Activated CD8-positive, alpha-beta memory T cell treated with anti-CD3 and anti-CD28 coated beads, Interleukin-2, amount 50 U/mL, for 24 hours (primary cell): ENCODE data around the gene KRT33A.
"Not testable (repeated sequence)": the region's sequence is repeated elsewhere in the genome, so short reads cannot be mapped to it uniquely, and the experiment has no call there.

Source experiments
- DNase-seq: peaks from one replicate; pipeline ENCODE4 v3.0.0-alpha.2; 2020; ENCODE audit errors: extremely low read depth

Gene KRT33A

GRCh38 chr17:41363881-41364280 lies 13.3 kb upstream of the KRT33A start:
- no peak for DNase-seq

- no peak for DNase-seq
Measured at GRCh38 chr17:41360296-41360995, 9.8 kb upstream of the KRT33A start.

- DNase-seq, result no peak
Measured at GRCh38 chr17:41354536-41354935, 3.9 kb upstream of the KRT33A start.

GRCh38 chr17:41352597-41353366 lies 2.2 kb upstream of the KRT33A start:
- DNase-seq, result no peak

- no peak for DNase-seq
Measured at GRCh38 chr17:41351177-41351576, 549 bp upstream of the KRT33A start.

GRCh38 chr17:41347869-41348760 lies 2.5 kb downstream of the KRT33A start:
- no peak for DNase-seq

GRCh38 chr17:41346421-41346820 lies 4.2 kb downstream of the KRT33A start:
- DNase-seq, result not testable (repeated sequence)

GRCh38 chr17:41345992-41346391 lies 4.6 kb downstream of the KRT33A start:
- no peak for DNase-seq

- DNase-seq, result no peak
Measured at GRCh38 chr17:41343029-41343428, 7.6 kb downstream of the KRT33A start.

GRCh38 chr17:41340934-41341861 lies 9.4 kb downstream of the KRT33A start:
- DNase-seq, result no peak

GRCh38 chr17:41340494-41340893 lies 10.1 kb downstream of the KRT33A start:
- no peak for DNase-seq

GRCh38 chr17:41339571-41340172 lies 11.0 kb downstream of the KRT33A start:
- no peak for DNase-seq

- DNase-seq, result no peak
Measured at GRCh38 chr17:41338961-41339485, 11.6 kb downstream of the KRT33A start.

GRCh38 chr17:41335747-41336146 lies 14.9 kb downstream of the KRT33A start:
- DNase-seq, result no peak

GRCh38 chr17:41334385-41335305 lies 16.0 kb downstream of the KRT33A start:
- DNase-seq, result no peak

- no peak for DNase-seq
Measured at GRCh38 chr17:41333836-41334235, 16.8 kb downstream of the KRT33A start.

- no peak for DNase-seq
Measured at GRCh38 chr17:41333098-41333497, 17.5 kb downstream of the KRT33A start.

- DNase-seq, result no peak
Measured at GRCh38 chr17:41332239-41332638, 18.4 kb downstream of the KRT33A start.

GRCh38 chr17:41331606-41332005 lies 19.0 kb downstream of the KRT33A start:
- no peak for DNase-seq
